Fibroblast of lung (primary cell): ENCODE results near the gene PLEKHA6. TPM values are rescaled to one million over a fixed set of nuclear protein-coding genes. Genes with fewer than 3 reads are reported as not detected.
"Not testable (repeated sequence)": the region's sequence is repeated elsewhere in the genome, so short reads cannot be mapped to it uniquely, and the experiment has no call there.

ENCODE experiments used
- DNase-seq, 2 donors: peaks; one replicate each; pipeline versions ENCODE4 v3.0.0 to v3.0.0-alpha.2; 2010; ENCODE audit warnings: low read depth in 2 of 2
- H2AFZ ChIP-seq: 2 replicates; pipeline ENCODE4 v1.5.1; 2012; ENCODE audit warnings: low read length, control low read depth, inconsistent platforms
- H3K27ac ChIP-seq: 2 replicates; pipeline ENCODE4 v1.5.1; 2011; ENCODE audit warnings: low read length, control low read depth; ENCODE audit not compliant: insufficient read depth
- H3K27me3 ChIP-seq: 2 replicates; pipeline ENCODE4 v1.5.1; 2011; ENCODE audit warnings: mild to moderate bottlenecking, low read length; ENCODE audit not compliant: control insufficient read depth, insufficient read depth
- H3K36me3 ChIP-seq: 2 replicates; pipeline ENCODE4 v1.5.1; 2011; ENCODE audit warnings: low read length; ENCODE audit not compliant: control insufficient read depth, insufficient read depth
- H3K4me1 ChIP-seq: 2 replicates; pipeline ENCODE4 v1.5.1; 2011; ENCODE audit warnings: low read length; ENCODE audit not compliant: control insufficient read depth, insufficient read depth; ENCODE audit errors: extremely low read depth
- H3K4me2 ChIP-seq: 2 replicates; pipeline ENCODE4 v1.5.1; 2011; ENCODE audit warnings: low read length, control low read depth; ENCODE audit not compliant: insufficient read depth; ENCODE audit errors: extremely low read depth
- H3K4me3 ChIP-seq, 4 experiments: fragments of 200-600 bp in 1 of 4; sonication (generic) in 1 of 4; replicated peaks in 1 of 4; 2 replicates each; pipeline ENCODE4 v1.5.1; 2011 to 2016; ENCODE audit warnings: low read length in 4 of 4, low read depth in 3 of 4, mild to moderate bottlenecking in 3 of 4, control low read depth in 2 of 4, inconsistent platforms in 1 of 4, mixed read lengths in 1 of 4; ENCODE audit not compliant: insufficient read depth in 1 of 4; ENCODE audit errors: control extremely low read depth in 1 of 4
- H3K79me2 ChIP-seq: 2 replicates; pipeline ENCODE4 v1.5.1; 2012; ENCODE audit warnings: mild to moderate bottlenecking, low read length, inconsistent platforms; ENCODE audit not compliant: control insufficient read depth, insufficient read depth
- H3K9ac ChIP-seq: 2 replicates; pipeline ENCODE4 v1.5.1; 2011; ENCODE audit warnings: mild to moderate bottlenecking, low read length, control low read depth; ENCODE audit not compliant: insufficient read depth
- H3K9me3 ChIP-seq: 2 replicates; pipeline ENCODE4 v1.5.1; 2012; ENCODE audit warnings: low read depth, low read length; ENCODE audit not compliant: control insufficient read depth, insufficient read depth
- H4K20me1 ChIP-seq: 2 replicates; pipeline ENCODE4 v1.5.1; 2011; ENCODE audit warnings: low read length; ENCODE audit not compliant: control insufficient read depth, insufficient read depth; ENCODE audit errors: extremely low read depth
- EZH2 ChIP-seq: IDR thresholded peaks from 2 replicates; pipeline ENCODE4 v1.5.1; 2012; ENCODE audit warnings: low read length, control low read depth, mild to moderate bottlenecking; ENCODE audit errors: missing control alignments
- polyA plus RNA-seq, 2 donors: library from polyadenylated mRNA; depleted of rRNA in 1 of 2; stranded (reverse) in 1 of 2; unstranded in 1 of 2; fragments of >200 nt; gene quantifications; 2 replicates each; pipeline ENCODE4 v1.2.1, GENCODE V29; 2011 to 2012; ENCODE audit warnings: missing spikeins in 1 of 2
- total RNA-seq: library from RNA; depleted of rRNA; stranded (reverse); fragments of >200 nt; gene quantifications from 2 replicates; pipeline ENCODE4 v1.2.1, GENCODE V29; 2014
- TF ChIP-seq, protein P1 (sequence below), 2 donors: IDR thresholded peaks in 1 of 2; conservative IDR thresholded peaks in 1 of 2; 1 replicate in 1 of 2; 2 replicates in 1 of 2; pipeline ENCODE4 v1.5.1; 2011 to 2012; ENCODE audit warnings: low read length in 2 of 2, control low read depth in 1 of 2, inconsistent platforms in 1 of 2, low read depth in 1 of 2, mild to moderate bottlenecking in 1 of 2

The PLEKHA6 gene
- total and polyA plus RNA-seq, 2 donors (not counting 1 experiment from before 2014, with no cell fraction given), result 3.8 to 4.3 TPM

DNA sequence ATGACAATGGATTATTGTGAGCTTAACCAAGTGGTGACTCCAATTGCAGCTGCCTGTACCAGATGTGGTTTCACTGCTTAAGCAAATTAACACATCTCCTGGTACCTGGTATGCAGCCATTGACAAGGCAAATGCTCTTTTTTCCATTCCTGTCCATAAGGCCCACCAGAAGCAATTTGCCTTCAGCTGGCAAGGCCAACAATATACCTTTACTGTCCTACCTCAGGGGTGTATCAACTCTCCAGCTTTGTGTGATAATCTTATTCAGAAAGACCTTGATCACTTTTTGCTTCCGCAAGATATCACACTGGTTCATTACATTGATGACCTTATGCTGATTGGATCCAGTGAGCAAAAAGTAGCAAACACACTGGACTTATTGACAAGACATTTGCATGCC, 122.2 kb downstream of the PLEKHA6 start:
- DNase-seq, H3K9ac ChIP-seq, H3K79me2 ChIP-seq, H3K4me3 ChIP-seq, H3K4me2 ChIP-seq, H3K36me3 ChIP-seq, H3K4me1 ChIP-seq, H3K27me3 ChIP-seq, H4K20me1 ChIP-seq, H3K27ac ChIP-seq, H2AFZ ChIP-seq, H3K9me3 ChIP-seq: not testable (repeated sequence)

DNA sequence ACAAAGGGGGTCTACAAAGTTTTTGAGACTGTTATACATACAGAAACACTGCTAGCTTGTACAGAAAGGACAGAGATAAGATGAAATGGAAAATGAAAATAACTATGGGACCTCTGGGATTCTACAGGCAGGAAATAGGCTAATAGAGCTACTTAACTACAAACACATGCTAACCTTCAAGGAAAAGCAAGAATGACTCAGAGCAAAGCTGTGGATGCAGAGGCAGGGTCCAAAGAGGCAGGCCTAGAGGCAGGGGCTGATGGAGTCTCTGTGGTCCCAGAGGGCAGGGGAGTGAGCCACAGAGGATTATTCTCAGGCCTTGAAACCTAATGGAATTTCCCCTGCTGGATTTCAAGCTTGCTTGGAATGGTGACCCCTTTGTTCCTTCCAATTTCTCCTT, 127.2 kb downstream of the PLEKHA6 start:
- Histone ChIP-seq H3K9ac (no peak overlapping the region), H3K27ac (no peak overlapping the region), H2AFZ (no peak overlapping the region), H3K4me2 (no peak overlapping the region), H3K27me3 (no peaks in the 10 kb centered on the region), H3K4me1 (no peaks in the 10 kb centered on the region), H3K4me3 (no peak overlapping the region), H4K20me1 (no peaks in the 10 kb centered on the region), H3K9me3 (no peaks in the 10 kb centered on the region), H3K36me3 (no peaks in the 10 kb centered on the region), H3K79me2 (no peaks in the 10 kb centered on the region)
- peak; percentile 6 to 29 for DNase-seq
- TF ChIP-seq EZH2, result no peak
- TF ChIP-seq, protein P1, sequence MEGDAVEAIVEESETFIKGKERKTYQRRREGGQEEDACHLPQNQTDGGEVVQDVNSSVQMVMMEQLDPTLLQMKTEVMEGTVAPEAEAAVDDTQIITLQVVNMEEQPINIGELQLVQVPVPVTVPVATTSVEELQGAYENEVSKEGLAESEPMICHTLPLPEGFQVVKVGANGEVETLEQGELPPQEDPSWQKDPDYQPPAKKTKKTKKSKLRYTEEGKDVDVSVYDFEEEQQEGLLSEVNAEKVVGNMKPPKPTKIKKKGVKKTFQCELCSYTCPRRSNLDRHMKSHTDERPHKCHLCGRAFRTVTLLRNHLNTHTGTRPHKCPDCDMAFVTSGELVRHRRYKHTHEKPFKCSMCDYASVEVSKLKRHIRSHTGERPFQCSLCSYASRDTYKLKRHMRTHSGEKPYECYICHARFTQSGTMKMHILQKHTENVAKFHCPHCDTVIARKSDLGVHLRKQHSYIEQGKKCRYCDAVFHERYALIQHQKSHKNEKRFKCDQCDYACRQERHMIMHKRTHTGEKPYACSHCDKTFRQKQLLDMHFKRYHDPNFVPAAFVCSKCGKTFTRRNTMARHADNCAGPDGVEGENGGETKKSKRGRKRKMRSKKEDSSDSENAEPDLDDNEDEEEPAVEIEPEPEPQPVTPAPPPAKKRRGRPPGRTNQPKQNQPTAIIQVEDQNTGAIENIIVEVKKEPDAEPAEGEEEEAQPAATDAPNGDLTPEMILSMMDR (conservative IDR thresholded peaks at IDR 0.05 in 1 of 2, IDR thresholded peaks at IDR 0.05 in 1 of 2; ENCODE audit: low read depth in 1 of 2, low read length in 2 of 2), result no peak

DNA sequence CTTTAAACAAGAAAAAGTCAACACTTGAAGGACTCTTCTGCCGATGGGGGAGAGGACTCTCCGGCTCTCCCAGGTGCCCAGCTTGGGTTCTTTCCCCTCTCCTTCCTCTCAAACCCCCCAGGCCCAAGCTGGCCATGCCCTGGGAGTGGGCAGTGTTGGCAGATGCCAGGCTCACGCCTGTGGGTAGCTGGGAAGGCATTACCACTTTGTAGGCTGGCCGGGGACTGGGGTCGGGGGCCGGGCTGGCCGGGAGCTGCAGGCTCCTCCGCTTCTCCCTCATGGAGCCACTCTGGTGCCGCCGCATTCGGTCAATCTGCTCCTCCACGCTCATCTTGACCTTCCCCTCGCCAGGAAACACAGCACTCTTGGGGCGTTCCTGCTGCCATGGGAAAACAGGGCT, 129.5 kb downstream of the PLEKHA6 start:
- no peaks in the 10 kb centered on the region for H4K20me1 ChIP-seq
- no peaks in the 10 kb centered on the region for H3K4me1 ChIP-seq
- no peak for DNase-seq
- H3K9ac ChIP-seq, result no peak overlapping the region
- no peak for TF ChIP-seq EZH2
- TF ChIP-seq, protein P1 (conservative IDR thresholded peaks at IDR 0.05 in 1 of 2, IDR thresholded peaks at IDR 0.05 in 1 of 2; ENCODE audit: low read depth in 1 of 2, low read length in 2 of 2), result no peak
- no peaks in the 10 kb centered on the region for H3K36me3 ChIP-seq
- H3K4me2 ChIP-seq, result no peak overlapping the region
- H3K9me3 ChIP-seq, result no peaks in the 10 kb centered on the region
- H3K27ac ChIP-seq, result no peak overlapping the region
- no peaks in the 10 kb centered on the region for H3K79me2 ChIP-seq
- no peak overlapping the region for H3K4me3 ChIP-seq
- no peaks in the 10 kb centered on the region for H3K27me3 ChIP-seq
- H2AFZ ChIP-seq, result no peak overlapping the region
